Measurements from ENCODE around the gene EEF1AKMT3. TPM values are rescaled to one million over a fixed set of nuclear protein-coding genes. Genes with fewer than 3 reads are reported as not detected.
A peak's percentile ranks its signal among the peaks of the same experiment; 100 is the strongest.

EEF1AKMT3 gene
- polyA plus RNA-seq, 1 donor from 2014 or later, result 1.5 TPM

DNA sequence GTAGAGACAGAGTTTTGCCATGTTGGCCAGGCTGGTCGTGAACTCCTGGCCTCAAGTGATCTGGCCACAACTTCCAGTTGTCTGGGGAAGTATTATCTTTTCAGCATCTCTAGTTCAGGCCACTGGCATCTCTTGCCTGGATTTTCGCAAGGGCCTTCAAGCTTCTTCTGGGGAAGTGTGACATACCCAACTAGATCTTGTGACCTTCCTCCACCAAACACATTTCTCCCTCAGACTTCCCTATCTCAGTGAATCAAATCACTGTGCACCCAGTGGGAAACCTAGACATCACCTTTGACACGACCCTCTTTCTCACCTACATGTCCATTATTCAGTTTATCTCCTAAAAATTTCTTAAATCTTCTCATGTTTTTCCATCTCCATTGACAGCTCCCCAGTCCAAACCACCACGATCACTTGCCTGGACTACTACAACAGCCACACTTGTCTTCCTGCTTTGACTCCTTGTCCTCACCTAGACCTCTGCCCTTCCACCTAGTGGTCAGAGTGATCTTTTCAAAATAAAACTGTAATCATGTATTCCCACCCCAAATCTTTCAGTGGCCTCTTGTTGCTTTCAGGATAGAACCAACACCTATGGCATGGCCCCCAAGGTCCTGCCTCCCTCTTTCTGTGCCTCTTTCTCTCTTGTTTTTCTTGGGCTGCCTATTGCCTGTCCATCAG is 3.3 kb downstream of the EEF1AKMT3 start:
- H3K27me3 Mint-ChIP-seq, result peaks cover 3% of the 10 kb centered on the region
- no peaks in the 10 kb centered on the region for H3K9me3 Mint-ChIP-seq
- peak overlapping the region in 2 of 3 donors; percentile 31 to 54 for H3K27ac Mint-ChIP-seq
- H3K4me1 Mint-ChIP-seq, result peaks cover 7 to 15% (median 10%) of the 10 kb centered on the region in 3 donors
- peaks cover 6% of the 10 kb centered on the region for H3K36me3 Mint-ChIP-seq
- H3K4me3 Mint-ChIP-seq, result peak overlapping the region in 3 of 4 donors; percentile 23 to 67 (median 25)

GRCh38 chr12:57776247-57776587 is 3.8 kb downstream of the EEF1AKMT3 start:
- Mint-ChIP-seq H3K27me3 (peaks cover 3% of the 10 kb centered on the region), H3K9me3 (no peaks in the 10 kb centered on the region), H3K4me1 (peaks cover 7 to 13% (median 9%) of the 10 kb centered on the region in 3 donors), H3K27ac (peak overlapping the region in 1 of 3 donors; percentile 54), H3K4me3 (peak overlapping the region in 2 of 4 donors; percentile 29 to 67), H3K36me3 (peaks cover 6% of the 10 kb centered on the region)

DNA sequence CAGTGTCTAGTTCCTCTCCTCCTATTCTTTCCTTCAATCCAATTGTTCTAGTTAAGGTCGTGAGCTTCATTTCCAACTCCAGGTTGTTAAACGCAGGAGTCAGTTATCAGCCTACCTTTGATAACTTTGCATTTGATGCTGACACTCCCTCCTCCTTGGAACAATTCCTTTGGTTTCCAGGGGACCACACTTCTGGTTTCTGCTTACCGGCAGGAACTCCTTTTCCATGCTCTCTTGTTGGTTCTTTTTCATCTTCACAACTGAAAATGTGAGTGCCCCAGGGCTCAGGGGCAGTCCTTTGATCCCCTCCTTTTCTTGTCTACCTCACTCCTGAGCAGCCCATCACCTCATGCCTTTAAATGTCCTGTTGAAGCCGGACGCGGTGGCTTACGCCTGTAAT is 5.0 kb downstream of the EEF1AKMT3 start:
- Mint-ChIP-seq H3K9me3 (no peaks in the 10 kb centered on the region), H3K4me3 (peak overlapping the region in 1 of 4 donors; percentile 74), H3K4me1 (peaks cover 2 to 11% (median 7%) of the 10 kb centered on the region in 3 donors), H3K27me3 (no peaks in the 10 kb centered on the region), H3K27ac (no peak overlapping the region), H3K36me3 (peaks cover 6% of the 10 kb centered on the region)

DNA sequence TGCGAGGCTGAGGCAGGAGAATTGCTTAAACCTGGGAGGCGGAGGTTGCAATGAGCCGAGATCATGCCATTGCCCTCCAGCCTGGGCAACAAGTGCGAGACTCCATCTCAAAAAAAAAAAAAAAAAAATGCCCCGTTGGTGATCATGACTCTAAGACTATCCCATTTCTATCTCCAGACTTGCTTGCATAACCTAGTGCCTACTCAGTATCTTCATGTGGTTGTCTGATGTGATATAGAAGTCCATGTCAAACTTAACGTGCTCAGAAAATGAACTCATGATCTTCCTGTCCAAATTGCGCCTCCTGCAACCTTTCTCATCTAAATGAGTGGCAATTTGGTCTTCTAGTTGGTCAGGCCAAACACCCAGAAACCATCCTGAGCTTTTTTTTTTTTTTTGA is 5.5 kb downstream of the EEF1AKMT3 start:
- Mint-ChIP-seq H3K4me1 (peaks cover 7 to 14% (median 7%) of the 10 kb centered on the region in 3 donors), H3K36me3 (peaks cover 6% of the 10 kb centered on the region), H3K9me3 (no peaks in the 10 kb centered on the region), H3K27me3 (no peaks in the 10 kb centered on the region), H3K27ac (no peak overlapping the region), H3K4me3 (no peak overlapping the region)

DNA sequence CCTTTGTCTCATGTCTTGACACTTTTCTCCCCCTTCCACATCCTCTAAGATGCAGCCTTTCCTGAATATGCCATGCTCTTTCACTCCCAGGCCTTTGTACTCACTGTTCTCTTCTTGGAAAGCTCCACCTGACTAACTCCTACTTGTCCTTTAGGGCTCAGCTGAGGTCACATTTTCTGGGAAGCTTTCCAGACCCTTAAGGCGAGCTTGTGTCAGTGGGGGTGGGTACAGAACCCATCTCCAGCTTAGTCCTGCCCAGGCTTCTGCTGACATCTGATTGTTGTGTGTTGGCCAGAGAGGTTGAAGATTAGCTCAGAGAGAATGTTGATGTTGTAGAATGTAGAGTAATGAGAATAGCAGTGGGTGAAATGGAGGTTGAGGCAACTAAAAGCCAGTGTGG is 7.3 kb downstream of the EEF1AKMT3 start:
- H3K4me1 Mint-ChIP-seq, result peaks cover 11 to 20% (median 14%) of the 10 kb centered on the region in 3 donors
- H3K27me3 Mint-ChIP-seq, result no peaks in the 10 kb centered on the region
- peaks cover 4% of the 10 kb centered on the region for H3K36me3 Mint-ChIP-seq
- H3K27ac Mint-ChIP-seq, result peak overlapping the region; percentile 21 to 59 (median 28)
- H3K4me3 Mint-ChIP-seq, result peak overlapping the region in 1 of 4 donors; percentile 9
- H3K9me3 Mint-ChIP-seq, result no peaks in the 10 kb centered on the region

GRCh38 chr12:57780284-57780897 is 8.0 kb downstream of the EEF1AKMT3 start:
- no peaks in the 10 kb centered on the region for H3K9me3 Mint-ChIP-seq
- peak overlapping the region in 2 of 3 donors; percentile 21 to 22 for H3K27ac Mint-ChIP-seq
- peaks cover 11 to 20% (median 14%) of the 10 kb centered on the region in 3 donors for H3K4me1 Mint-ChIP-seq
- H3K4me3 Mint-ChIP-seq, result no peak overlapping the region
- H3K36me3 Mint-ChIP-seq, result peaks cover 4% of the 10 kb centered on the region
- H3K27me3 Mint-ChIP-seq, result no peaks in the 10 kb centered on the region

GRCh38 chr12:57781244-57781643 is 8.8 kb downstream of the EEF1AKMT3 start:
- H3K4me1 Mint-ChIP-seq, result peaks cover 11 to 20% (median 11%) of the 10 kb centered on the region in 3 donors
- H3K36me3 Mint-ChIP-seq, result peaks cover 2% of the 10 kb centered on the region
- no peaks in the 10 kb centered on the region for H3K27me3 Mint-ChIP-seq
- H3K4me3 Mint-ChIP-seq, result peak overlapping the region in 2 of 4 donors; percentile 18 to 96
- H3K9me3 Mint-ChIP-seq, result no peaks in the 10 kb centered on the region
- peak overlapping the region in 1 of 3 donors; percentile 93 for H3K27ac Mint-ChIP-seq

DNA sequence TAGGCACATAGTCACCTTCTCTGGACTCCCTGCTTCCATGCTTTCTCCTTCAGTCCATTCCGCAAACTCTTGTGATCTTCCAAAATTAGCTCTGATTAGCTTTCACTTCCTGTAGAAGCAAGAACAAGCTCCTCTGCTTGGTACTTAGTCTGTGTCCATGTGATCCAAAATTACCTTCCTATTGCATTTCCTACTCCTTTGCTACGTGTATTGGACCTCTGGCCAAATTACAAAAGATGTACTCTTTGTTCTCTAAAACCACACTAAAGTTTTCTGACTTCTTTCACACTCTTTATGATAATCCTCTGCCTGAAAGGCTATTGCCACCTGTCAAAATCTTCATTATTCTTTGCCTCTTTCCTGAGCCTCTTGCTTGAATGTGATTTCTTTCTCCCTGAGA is 9.4 kb downstream of the EEF1AKMT3 start:
- Mint-ChIP-seq H3K27ac (peak overlapping the region in 2 of 3 donors; percentile 93 to 99), H3K9me3 (no peaks in the 10 kb centered on the region), H3K36me3 (peaks cover 3% of the 10 kb centered on the region), H3K4me3 (peak overlapping the region in 3 of 4 donors; percentile 10 to 96 (median 59)), H3K4me1 (peaks cover 11 to 20% (median 11%) of the 10 kb centered on the region in 3 donors), H3K27me3 (no peaks in the 10 kb centered on the region)

DNA sequence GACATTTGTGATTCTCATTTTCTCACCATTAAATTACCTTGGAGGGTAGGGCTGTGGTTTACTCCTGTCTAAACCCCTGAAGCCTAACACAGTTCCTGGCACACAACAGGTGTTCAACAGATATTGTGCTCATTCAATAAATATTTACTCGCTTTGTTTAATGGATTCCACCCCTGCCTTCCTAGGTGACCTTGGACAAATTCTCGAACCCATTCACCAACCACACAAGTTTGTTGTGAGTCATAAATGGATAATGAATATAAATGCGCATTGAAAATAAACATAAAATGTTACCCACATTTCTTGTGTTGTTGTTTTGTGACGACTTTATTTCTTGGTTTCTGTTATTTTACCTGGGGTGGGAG is 9.8 kb downstream of the EEF1AKMT3 start:
- Mint-ChIP-seq H3K4me3 (peak overlapping the region; percentile 96 to 100 (median 100)), H3K27me3 (no peaks in the 10 kb centered on the region), H3K9me3 (no peaks in the 10 kb centered on the region), H3K27ac (peak overlapping the region; percentile 93 to 99 (median 96)), H3K36me3 (peaks cover 3% of the 10 kb centered on the region), H3K4me1 (peaks cover 11 to 20% (median 11%) of the 10 kb centered on the region in 3 donors)

DNA sequence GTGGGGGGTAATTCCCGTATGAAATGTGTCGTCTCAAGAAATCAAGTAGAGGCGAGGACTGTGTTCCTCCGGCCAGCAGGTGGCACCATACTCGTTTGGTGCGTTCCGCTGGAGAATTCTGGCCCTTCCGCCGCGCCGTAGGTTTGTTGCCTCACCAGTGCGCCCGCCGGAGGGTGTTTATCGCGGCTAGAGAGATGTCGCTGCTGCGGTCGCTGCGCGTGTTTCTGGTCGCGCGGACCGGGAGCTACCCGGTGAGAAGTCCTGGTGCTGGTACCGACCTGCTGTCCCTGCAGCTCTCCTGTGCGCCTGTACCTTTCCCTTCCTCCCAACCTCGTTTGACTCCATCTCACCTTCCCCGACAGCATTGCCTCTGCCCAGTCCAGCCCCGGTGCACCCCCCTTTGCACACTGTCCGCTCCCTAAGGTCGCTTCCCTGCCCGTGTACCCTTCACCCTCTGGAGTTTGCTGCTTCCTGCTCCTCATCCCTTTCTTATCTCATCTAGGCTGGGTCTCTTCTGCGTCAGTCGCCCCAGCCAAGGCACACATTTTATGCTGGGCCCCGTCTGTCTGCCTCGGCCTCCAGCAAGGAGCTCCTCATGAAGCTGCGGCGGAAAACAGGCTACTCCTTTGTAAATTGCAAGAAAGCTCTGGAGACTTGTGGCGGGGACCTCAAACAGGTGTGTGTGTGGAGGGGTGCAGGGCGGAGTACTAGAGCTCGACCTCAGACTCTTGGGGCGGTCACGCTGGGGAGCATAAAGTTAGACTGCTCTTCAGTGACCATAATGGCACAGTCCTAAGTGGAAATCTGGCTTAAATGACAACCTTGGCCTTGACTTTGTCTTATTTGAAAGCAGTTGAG is 10.4 kb downstream of the EEF1AKMT3 start, which contains the start of gene TSFM:
TSFM (plus strand) TSS at position 180 of the 858 bp plus-strand sequence; CDS start at position 195, 15 bp downstream.
- Mint-ChIP-seq H3K4me1 (peaks cover 11 to 20% (median 11%) of the 10 kb centered on the region in 3 donors), H3K27ac (peak within 1 kb of the TSS; percentile 93 to 99 (median 96)), H3K4me3 (peak within 1 kb of the TSS; percentile 96 to 100 (median 100)), H3K9me3 (no peaks in the 10 kb centered on the region), H3K36me3 (peaks cover 3% of the 10 kb centered on the region), H3K27me3 (no peaks in the 10 kb centered on the region)

- Mint-ChIP-seq H3K9me3 (no peaks in the 10 kb centered on the region), H3K36me3 (peaks cover 3% of the 10 kb centered on the region), H3K4me1 (peaks cover 11 to 20% (median 11%) of the 10 kb centered on the region in 3 donors), H3K27me3 (no peaks in the 10 kb centered on the region), H3K27ac (peak overlapping the region in 2 of 3 donors; percentile 93 to 99), H3K4me3 (peak overlapping the region; percentile 96 to 100 (median 100))
Observed at GRCh38 chr12:57783466-57783801, 11.0 kb downstream of the EEF1AKMT3 start.

- Mint-ChIP-seq H3K4me1 (peaks cover 11 to 20% (median 11%) of the 10 kb centered on the region in 3 donors), H3K27ac (peak overlapping the region in 1 of 3 donors; percentile 75), H3K36me3 (peaks cover 3% of the 10 kb centered on the region)
Observed at GRCh38 chr12:57783861-57784260, 11.4 kb downstream of the EEF1AKMT3 start.

GRCh38 chr12:57793920-57794319 is 21.5 kb downstream of the EEF1AKMT3 start:
- H3K9me3 Mint-ChIP-seq, result no peaks in the 10 kb centered on the region
- peak overlapping the region in 1 of 3 donors; percentile 73 for H3K27ac Mint-ChIP-seq
- no peaks in the 10 kb centered on the region for H3K36me3 Mint-ChIP-seq
- H3K27me3 Mint-ChIP-seq, result no peaks in the 10 kb centered on the region
- H3K4me1 Mint-ChIP-seq, result peaks cover 0 to 1% (median 0%) of the 10 kb centered on the region in 3 donors
- H3K4me3 Mint-ChIP-seq, result peak overlapping the region in 1 of 4 donors; percentile 55

More at GRCh38 chr12:57783861-57784260, 11.4 kb downstream of the EEF1AKMT3 start:
- H3K27me3 Mint-ChIP-seq, result no peaks in the 10 kb centered on the region
- peak overlapping the region; percentile 58 to 96 (median 73) for H3K4me3 Mint-ChIP-seq
- H3K9me3 Mint-ChIP-seq, result no peaks in the 10 kb centered on the region

- H3K27ac Mint-ChIP-seq, result peak overlapping the region in 1 of 3 donors; percentile 73
Observed at GRCh38 chr12:57795354-57795753, 22.9 kb downstream of the EEF1AKMT3 start.

GRCh38 chr12:57796996-57797395 is 24.6 kb downstream of the EEF1AKMT3 start:
- H3K4me3 Mint-ChIP-seq, result no peak overlapping the region
- H3K9me3 Mint-ChIP-seq, result no peaks in the 10 kb centered on the region
- H3K27me3 Mint-ChIP-seq, result no peaks in the 10 kb centered on the region
- no peak overlapping the region for H3K27ac Mint-ChIP-seq
- H3K4me1 Mint-ChIP-seq, result no peaks in the 10 kb centered on the region
- no peaks in the 10 kb centered on the region for H3K36me3 Mint-ChIP-seq

More at GRCh38 chr12:57795354-57795753, 22.9 kb downstream of the EEF1AKMT3 start:
- Mint-ChIP-seq H3K27me3 (no peaks in the 10 kb centered on the region), H3K4me1 (no peaks in the 10 kb centered on the region), H3K36me3 (no peaks in the 10 kb centered on the region), H3K4me3 (no peak overlapping the region), H3K9me3 (no peaks in the 10 kb centered on the region)

Data from IgD-negative memory B cell (primary cell).